Raji (cell line): Measurements from ENCODE around the gene SRRM3.

Source experiments
- POLR2A ChIP-seq: IDR thresholded peaks from 2 replicates; pipeline ENCODE4 v1.6.1; 2011; ENCODE audit warnings: low read depth, low read length, control low read depth; ENCODE audit not compliant: insufficient read depth

SRRM3 gene

DNA sequence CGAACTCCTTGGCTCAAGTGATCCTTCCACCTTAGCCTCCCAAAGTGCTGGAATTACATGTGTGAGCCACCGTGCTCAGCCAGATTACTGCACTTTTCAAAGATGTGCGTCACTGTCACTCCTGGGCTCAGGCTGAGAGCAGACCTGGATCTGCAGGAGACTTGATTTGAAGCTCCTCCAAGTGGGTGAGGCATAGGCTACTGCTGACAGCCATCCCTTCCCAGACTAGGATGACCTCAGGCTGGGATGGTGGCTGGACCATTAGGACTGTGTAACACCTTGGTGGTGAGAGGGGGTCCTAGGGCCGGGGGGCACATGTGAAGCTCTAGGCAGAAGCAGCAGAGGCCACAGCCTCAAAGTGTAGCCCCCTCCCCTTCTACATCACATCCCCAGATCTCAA is 8.2 kb upstream of the SRRM3 start:
- TF ChIP-seq POLR2A: no peak

DNA sequence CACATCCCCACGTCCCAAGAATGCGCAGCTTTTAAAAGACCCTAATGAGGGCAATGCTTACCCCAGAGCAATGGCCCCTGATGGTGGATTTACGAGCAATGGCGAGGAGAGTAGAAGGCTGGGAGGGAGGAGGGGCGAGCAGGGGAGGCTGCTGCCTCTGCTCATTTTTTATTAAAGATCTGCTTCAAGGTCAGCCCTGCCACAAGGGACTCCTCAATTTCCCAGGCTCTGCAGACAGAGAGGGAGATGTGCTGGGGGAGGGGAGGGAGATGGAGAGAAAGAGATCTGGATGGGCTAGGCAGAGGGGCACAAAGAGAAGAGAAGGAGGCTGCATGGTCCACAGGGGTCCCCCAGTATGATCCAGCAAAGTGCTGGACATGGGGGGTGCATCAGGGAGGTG is 7.8 kb upstream of the SRRM3 start:
- TF ChIP-seq POLR2A: no peak

DNA sequence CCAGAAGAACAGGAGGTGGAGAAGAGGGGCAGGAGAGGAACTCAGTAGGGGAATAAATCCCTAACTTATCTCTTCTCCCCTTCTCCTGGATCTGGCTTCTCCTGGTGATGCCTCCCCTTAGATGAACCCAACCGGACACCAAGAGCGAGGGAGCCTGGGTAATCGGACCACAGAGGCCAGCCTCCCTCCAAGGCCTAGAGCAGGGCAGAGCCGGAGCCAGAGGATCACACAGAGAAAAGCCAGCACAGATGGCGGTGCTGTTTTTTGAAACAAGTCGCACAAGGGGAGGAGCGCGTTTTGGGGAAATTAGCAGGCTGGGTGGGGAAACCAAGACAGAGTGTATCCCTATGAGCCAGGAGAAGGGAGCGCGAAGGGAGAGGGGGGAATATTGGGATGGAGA is 4.9 kb upstream of the SRRM3 start:
- TF ChIP-seq POLR2A: no peak

DNA sequence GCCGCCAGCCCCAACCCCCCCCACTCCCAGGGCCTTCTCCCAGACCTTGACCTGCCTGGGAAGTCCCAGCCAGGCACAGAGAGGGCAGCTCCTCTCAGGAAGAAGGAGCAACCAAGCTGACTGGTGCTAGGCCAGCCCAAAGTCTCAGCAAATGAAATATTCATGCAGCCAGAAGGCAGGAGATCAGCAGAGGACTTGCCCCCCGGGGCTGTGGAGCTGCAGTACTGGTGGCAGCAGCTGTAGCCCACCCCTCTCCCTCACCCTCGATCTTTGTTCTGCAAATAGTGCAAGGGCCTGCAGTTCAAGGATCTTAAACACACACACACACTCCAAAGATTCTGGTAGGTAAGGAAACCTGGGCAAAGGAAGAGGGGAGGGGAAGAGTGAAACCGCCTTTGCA is 3.5 kb upstream of the SRRM3 start:
- TF ChIP-seq POLR2A: no peak

DNA sequence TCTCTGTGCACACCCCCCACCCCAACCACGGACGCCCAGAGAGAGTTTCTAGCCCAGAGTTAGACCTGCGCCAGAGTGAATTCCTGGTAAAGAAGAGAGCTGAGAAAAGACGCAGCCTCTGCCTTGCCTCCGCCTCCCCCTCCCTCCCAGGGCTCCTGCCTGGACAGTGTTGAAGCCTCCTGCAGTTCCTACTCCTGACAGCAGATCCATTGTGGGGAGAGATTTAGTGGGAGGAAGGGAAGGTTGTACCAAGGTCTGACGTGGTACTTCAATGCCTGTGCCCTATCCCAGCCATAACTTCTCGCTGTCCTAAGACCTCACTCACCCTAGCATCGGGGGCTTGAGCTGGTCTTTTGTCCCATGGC is 952 bp downstream of the SRRM3 start:
- TF ChIP-seq POLR2A: no peak

DNA sequence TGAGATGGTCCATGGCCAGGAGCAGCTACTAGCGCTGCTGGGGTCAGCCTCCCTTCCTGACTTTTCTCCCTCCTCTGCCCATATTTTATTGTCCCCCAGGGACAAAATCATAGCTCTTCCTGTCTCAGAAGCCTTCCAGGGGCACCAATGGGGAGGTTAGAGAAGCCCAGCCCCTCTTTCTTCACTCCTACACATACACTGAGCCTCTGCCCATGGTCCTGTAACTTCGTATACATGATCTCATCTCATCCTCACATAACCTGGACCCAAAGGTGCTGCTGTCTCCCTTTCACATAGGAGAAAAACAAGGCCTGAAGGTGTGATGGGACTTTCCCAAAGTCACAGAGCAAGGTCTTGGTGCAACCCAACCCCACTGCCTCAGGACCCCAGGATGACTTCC is 2.5 kb downstream of the SRRM3 start:
- no peak for TF ChIP-seq POLR2A

DNA sequence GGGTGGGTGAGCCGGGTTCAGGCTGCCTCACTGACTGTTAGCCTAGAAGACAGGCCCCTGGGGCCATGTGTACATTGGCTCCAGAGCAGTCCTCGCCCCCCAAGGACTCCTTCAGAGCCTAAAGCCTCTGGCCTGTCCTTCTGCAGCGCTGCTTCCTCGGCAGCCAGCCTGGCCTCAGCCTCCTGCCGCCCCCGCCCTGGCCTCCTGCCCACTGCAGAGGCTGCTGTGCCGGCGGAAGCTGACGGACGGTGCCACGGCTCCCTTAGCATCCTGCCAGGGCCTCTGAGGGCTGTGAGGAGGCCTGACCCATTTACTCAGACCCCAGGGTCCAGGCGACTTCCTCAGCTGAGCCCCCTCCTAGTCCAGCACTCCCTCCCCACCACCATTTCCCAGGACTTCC is 4.9 kb downstream of the SRRM3 start:
- TF ChIP-seq POLR2A: no peak

DNA sequence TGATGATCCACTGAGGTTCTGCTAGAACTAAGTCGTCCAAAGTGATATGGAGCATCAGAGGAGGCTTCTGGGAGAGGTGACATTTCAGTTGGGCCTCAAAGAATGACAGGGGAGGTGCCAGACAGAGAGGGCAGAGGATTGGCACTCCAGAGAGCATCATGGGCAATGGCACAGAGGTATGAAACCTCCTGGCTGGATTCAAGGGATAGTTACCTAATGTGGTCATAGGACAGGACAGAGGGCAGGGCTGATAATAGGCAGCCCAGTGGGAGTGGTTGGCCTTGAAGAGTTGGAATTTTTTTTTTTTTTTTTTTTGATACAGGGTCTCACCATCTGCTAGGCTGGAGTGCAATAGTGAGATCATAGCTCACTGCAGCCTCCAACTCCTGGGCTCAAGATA is 7.6 kb downstream of the SRRM3 start:
- TF ChIP-seq POLR2A: no peak

DNA sequence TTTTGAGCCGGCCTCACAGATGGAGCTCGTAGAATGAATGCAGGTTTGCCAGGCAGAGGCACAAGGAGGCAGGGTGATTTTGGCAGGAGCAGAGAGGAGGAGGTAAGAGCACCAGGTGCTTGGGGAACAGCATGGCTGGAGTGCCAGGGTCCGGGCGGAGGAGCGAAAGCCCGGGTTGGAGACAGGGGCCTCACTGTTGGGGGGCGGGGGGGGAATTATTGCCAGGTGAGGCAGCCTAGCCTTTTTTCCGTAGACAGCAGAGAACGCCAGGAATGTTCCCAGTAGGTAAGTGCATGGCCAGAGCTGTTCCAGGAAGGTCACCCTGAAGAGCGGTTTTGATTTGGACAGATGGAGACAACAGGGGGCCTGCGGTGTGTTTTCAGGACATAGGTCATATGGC is 9.5 kb downstream of the SRRM3 start:
- no peak for TF ChIP-seq POLR2A

DNA sequence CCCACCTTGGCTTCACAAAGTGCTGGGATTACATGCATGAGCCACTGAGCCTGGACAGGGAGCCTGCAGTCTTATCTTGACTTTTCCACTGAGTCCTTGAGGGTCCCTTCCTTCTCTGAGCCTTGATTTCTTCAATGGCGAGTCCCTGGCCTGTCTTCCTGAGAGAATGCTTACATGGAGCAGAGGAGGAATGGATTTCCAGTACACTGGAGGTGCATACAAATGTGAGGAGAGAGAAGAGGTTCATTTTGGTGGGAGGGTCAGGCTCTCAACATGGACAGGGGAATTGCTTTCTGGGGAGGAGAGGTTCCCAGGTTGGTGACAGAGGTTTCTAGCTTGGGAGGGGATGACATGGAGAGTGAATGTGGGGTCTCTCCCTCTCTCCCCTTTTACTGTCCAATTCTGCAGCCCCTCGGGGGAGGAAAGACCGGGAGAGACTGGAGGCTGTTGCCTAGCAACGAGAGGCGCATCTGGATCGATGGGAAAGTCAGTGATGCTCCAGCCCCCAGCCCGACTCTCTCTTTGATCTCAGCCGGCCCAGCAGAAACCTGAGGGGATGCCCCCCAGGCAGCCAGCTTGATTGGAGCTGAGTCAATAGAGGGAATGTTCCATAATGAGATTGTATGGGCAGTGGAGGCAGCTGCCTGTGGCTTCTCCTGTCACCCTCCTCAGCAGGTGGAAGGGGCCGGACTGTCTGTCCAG is 14.8 kb downstream of the SRRM3 start:
- no peak for TF ChIP-seq POLR2A

DNA sequence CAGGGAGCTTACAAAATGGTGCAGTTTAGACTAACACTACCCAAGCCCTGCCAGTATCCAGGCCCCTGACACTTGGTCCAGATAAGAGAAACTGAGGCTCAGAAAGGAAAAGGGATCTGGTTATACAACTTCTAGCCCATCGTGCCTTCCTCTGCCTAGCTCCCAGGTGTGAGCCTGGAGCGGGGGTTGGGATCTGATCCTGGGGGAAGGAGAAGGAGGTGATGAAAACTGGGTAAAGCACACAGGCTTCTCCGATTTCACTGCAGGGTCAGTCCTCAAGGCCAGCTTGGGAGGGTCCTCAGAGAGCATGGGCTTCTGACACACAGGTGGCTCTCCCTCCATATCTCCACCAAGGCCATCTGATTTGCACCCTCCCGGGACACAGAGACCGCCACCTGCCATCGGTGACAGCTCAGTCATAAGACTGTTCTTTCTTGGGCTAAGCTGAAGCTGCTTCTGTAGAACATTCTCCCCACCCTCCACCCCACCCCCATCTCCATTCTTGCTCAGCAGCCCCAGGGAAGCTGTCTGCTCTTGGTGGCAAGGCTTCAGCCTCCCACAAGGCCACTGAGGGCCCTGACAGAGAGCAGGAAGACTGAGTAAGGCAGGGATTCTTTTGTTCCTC is 16.4 kb downstream of the SRRM3 start:
- TF ChIP-seq POLR2A: no peak

DNA sequence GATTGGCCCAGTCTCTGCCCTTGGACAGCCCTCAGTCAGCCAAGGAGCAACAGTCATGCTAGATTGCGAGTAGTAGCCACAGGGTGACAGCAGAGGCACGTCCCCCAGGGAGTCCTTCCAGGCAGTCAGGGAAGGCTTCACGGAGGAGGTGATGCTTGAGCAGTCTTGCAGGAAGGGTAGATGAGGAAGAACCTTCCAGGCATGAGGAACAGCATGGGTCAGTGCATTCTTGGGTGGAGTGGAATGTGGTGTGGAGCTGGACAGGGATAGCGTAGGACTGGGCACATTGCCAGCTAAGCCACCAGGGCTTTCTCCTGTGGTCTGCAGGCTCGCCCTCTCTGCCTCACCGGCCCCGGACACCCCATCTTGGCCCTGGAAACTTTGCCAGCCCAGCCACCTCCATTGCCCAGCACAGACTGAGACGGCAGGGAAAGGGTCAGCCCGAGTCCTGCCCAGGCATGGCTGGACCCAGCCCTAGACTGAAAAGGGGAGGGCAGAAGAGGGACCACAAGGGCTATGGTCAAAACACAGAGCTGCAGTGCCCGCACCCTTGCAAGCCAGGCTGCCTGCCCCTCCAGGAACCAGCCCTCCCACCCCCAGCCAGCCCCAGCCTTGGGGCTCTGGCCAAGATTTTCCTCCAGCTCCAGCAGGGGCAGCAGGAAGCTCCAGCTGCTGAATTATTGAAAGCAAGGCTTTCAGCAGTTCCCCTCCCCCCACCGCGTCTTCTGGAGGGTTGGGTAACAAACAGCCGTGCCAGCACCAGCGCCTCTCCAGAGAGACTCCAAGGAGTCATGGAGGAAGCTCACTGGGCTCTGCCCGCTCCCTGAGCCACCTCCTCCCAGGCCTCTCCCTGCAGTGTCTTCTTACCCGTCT is 18.7 kb downstream of the SRRM3 start:
- TF ChIP-seq POLR2A: no peak

DNA sequence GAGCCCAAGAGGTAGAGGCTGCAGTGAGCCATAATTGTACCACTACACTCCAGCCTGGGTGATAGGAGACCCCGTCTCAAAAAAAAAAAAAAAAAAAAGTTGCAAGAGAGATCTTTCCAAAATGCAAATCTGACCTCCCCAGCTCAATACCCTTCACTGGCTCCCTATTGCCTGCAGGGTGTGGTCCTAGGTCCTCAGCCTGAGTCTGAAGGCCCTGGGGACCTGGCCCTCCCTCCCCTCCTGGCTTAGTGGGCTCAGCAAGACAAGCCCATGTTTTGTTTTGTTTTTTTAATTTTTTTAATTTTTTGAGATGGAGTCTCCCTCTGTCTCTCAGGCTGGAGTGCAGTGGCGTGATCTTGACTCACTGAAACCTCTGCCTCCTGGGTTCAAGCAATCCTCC is 20.6 kb downstream of the SRRM3 start:
- no peak for TF ChIP-seq POLR2A

DNA sequence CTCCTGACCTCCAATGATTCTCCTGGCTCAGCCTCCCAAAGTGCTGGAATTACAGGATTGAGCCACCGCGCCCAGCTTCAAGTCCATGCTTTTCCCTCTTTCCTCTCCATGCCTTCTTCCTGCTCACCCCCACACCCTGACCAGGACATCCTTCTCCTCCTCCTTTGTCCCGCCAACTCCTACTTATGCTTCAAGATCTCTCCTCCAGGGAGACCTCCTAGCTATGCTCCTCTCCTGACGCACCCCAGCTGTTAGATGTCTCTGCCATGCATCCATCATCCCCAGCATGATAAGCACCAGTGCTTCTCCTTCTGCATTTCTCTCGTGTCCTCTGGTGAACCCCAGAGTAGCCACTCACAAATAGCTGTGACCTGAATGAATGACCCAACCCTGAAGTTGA is 21.1 kb downstream of the SRRM3 start:
- no peak for TF ChIP-seq POLR2A

DNA sequence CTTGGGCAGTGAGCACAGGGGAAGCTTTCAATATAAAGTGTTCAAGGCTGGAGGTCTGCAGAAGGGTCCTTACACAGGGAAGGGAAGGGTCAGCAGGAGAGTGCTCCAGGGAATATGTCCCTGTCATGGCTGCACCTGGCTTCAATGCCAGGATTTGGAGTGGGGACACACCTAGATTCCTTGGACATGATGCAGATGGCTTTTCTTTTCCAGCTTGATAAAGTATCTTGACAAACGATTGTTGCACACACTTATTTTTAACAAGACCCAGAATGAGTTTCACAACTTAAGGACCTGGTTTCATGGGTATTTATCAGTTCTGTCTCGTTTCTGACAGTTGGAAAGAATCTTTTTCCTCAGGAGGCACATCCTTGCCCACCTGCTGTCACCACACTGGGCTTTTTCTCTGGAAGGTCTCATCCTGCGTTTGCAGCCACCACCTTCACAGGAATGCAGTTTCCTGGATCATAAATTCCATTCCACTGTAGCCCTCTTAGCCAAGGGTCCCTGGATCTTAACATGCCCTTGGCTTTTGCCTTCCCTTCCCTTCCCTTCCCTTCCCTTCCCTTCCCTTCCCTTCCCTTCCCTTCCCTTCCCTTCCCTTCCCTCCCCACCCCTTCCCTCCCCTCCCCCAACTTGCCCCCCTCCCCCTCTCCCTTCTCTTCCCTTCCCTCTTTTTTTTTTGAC is 21.7 kb downstream of the SRRM3 start:
- no peak for TF ChIP-seq POLR2A

DNA sequence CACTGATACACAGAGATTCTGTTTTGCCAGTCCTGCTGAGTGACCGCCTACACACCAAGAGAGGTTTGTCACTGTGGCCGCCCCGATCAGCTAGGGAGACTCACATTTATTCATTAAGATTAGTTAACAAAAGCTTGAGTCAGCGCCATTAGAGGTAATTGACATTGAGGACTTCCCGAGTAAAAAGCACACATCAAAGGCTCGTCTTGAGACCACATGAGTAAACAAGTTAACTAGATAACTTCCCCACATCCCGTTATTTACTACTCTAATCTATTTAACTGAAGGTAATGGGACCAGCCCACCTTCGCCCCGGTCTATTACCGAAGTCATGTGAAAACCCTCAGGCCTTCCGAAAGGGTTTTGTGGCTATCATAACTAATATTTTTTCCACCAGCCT is 23.0 kb downstream of the SRRM3 start:
- no peak for TF ChIP-seq POLR2A

DNA sequence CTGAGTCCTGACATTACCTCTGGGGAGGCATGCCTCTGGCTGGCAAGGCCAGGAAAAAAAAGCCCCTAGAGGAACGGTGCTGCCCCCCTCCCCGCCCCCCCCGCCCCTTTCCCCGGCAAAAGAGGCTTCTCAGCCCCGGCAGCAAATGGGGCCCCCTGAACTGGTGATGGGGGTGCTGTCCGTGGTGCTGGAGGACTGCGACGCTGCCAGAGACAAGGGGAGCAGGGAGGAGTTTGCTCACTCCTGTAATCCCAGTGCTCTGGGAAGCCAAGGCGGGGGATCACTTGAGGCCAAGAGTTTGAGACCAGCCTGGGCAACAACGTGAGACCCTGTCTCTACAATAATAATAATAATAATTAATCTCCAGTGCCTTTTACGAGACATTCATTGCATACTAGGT is 23.7 kb downstream of the SRRM3 start:
- no peak for TF ChIP-seq POLR2A
